ENCODE results near the gene ARAP1.

ARAP1 gene

DNA sequence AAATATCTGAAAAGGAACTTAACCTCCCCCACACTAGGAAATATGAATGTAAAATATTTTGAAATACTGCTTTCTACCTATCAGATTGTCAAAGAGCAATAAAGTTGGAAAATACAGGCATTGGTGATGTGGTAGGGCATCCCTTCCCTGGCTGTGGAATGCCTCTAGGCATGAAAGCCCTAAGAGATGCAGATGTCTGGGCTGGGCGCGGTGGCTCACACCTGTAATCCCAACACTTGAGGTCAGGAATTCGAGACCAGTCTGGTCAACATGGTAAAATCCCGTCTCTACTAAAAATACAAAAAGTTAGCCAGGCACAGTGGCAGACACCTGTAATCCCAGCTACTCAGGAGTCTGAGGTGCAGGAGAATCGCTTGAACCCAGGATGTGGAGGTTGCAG lies 22.0 kb downstream of the ARAP1 start:
- ChIA-PET POLR2A (interaction anchor here (0.6 kb wide), 1 partner anchor 516 kb away, joined by 5 read pairs; no protein-coding TSS in a partner anchor), CTCF (interaction anchor here (11.1 kb wide), 2 partner anchors 8 to 63 kb away, joined by 108 to 118 read pairs; partner anchors contain the start of gene STARD10)
- H3K9me3 ChIP-seq (ENCODE audit: control extremely low read depth in 1 of 5, control insufficient read depth in 4 of 5, insufficient read depth in 2 of 5, low read depth in 1 of 5, low read length in 4 of 5): peaks cover 0 to 5% (median 0%) of the 10 kb centered on the region in 5 experiments
- H3K27me3 ChIP-seq (replicated peaks in 2 of 5; ENCODE audit: control insufficient read depth in 4 of 5, insufficient read depth in 5 of 5, low read length in 4 of 5): no peaks in the 10 kb centered on the region
- H3K4me1 ChIP-seq (ENCODE audit: control extremely low read depth in 1 of 4, control insufficient read depth in 4 of 4, insufficient read depth in 4 of 4, low read length in 3 of 4): peaks cover 0 to 33% (median 6%) of the 10 kb centered on the region in 4 experiments
- H3K36me3 ChIP-seq (ENCODE audit: control insufficient read depth in 4 of 4, insufficient read depth in 4 of 4, low read length in 3 of 4): peaks cover 0 to 46% (median 10%) of the 10 kb centered on the region in 4 experiments
- no peak overlapping the region for H3K4me3 ChIP-seq (ENCODE audit: control insufficient read depth in 1 of 7, extremely low read depth in 1 of 7, insufficient read depth in 4 of 7, low read depth in 2 of 7, low read length in 6 of 7)
- H3K27ac ChIP-seq (ENCODE audit: insufficient read depth in 1 of 2, low read depth in 1 of 2, low read length in 2 of 2, poor library complexity in 1 of 2, severe bottlenecking in 2 of 2): no peak overlapping the region
- DNase-seq: no peak
- 90% methylated on average over 5 of the region's 5 CpGs for WGBS (ENCODE audit: insufficient coverage)

DNA sequence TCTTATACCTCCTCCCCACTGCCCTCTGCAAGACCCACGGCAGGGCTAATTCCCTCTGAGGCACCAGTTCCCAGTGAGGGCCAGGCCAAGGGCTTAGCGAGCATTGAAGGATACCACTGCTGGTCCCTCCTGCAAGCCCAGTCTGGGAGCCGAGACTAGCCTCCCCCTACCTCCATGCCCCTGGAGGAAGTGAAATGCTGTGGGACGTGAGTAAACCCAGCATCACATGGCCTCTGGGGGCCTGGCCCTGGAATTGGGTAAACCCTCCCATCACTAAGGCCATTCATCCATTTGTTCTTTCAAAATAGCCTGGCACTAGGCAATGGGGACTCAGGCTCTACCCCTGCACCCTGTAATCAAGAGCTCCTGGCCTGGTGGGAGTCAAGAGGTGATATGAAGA lies 24.7 kb downstream of the ARAP1 start:
- ChIA-PET POLR2A (no interaction called here), CTCF (interaction anchor here (0.6 to 11.1 kb wide), 16 partner anchors 9 to 454 kb away, joined by 3 to 118 read pairs (median 3); partner anchors contain the start of gene STARD10)
- 81% methylated on average over 2 of the region's 4 CpGs for WGBS (ENCODE audit: insufficient coverage)
- no peak for DNase-seq
- Histone ChIP-seq H3K36me3 (ENCODE audit: control insufficient read depth in 4 of 4, insufficient read depth in 4 of 4, low read length in 3 of 4) (peaks cover 0 to 60% (median 11%) of the 10 kb centered on the region in 4 experiments), H3K4me1 (ENCODE audit: control extremely low read depth in 1 of 4, control insufficient read depth in 4 of 4, insufficient read depth in 4 of 4, low read length in 3 of 4) (peaks cover 7 to 41% (median 17%) of the 10 kb centered on the region in 4 experiments), H3K4me3 (ENCODE audit: control insufficient read depth in 1 of 7, extremely low read depth in 1 of 7, insufficient read depth in 4 of 7, low read depth in 2 of 7, low read length in 6 of 7) (no peak overlapping the region), H3K27me3 (replicated peaks in 2 of 5; ENCODE audit: control insufficient read depth in 4 of 5, insufficient read depth in 5 of 5, low read length in 4 of 5) (no peaks in the 10 kb centered on the region), H3K27ac (ENCODE audit: insufficient read depth in 1 of 2, low read depth in 1 of 2, low read length in 2 of 2, poor library complexity in 1 of 2, severe bottlenecking in 2 of 2) (peak overlapping the region in 1 of 2 experiments; percentile 9), H3K9me3 (ENCODE audit: control extremely low read depth in 1 of 5, control insufficient read depth in 4 of 5, insufficient read depth in 2 of 5, low read depth in 1 of 5, low read length in 4 of 5) (peaks cover 0 to 5% (median 0%) of the 10 kb centered on the region in 5 experiments)

DNA sequence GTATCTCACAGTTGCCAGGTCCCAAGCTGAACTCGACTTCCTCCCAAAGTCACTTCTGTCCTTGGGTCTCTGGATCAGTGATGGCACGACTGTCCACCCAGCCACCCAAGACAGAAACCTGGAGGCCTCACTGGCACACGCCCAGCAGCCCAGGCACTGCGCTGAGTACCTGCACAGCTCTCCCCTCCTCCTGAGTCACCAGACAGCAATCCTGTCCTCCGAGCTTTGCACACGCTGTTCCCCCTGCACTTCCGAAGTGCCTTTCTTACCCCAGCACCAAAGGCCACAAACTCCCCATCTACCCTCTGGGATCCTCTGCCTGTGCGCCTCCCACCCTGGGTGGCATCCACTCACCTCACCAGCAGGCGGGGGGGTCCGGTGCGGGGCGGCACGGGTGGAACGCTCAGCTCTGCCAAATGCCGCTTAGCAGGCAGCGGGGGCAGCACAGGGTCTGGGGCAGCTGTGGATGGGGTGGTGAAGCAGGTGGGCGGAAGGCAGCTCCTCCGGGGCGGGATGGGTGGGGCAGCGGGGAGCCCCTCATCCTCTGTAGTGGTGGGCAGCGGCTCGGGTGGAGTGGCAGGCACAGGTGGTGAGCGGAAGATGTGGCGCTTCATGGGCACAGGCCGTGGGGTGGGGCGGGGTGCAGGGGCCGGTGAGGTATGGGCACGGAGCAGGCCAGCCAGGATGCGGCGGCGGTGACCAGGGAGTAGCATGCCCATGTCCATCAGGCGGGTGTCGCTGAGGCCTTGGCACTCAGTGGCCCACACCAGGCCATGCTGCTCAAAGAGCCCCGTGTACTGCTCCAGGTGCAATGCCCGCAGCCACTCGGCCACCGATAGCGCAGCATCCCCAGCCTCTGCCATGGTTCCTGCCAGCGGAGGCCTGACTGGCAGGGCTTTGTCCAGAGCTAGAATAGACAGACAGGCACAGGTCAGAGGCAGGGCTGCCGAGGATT lies 25.7 kb downstream of the ARAP1 start:
- peaks cover 7 to 50% (median 25%) of the 10 kb centered on the region in 4 experiments for H3K4me1 ChIP-seq (ENCODE audit: control extremely low read depth in 1 of 4, control insufficient read depth in 4 of 4, insufficient read depth in 4 of 4, low read length in 3 of 4)
- no peak overlapping the region for H3K4me3 ChIP-seq (ENCODE audit: control insufficient read depth in 1 of 7, extremely low read depth in 1 of 7, insufficient read depth in 4 of 7, low read depth in 2 of 7, low read length in 6 of 7)
- peaks cover 0 to 50% (median 9%) of the 10 kb centered on the region in 4 experiments for H3K36me3 ChIP-seq (ENCODE audit: control insufficient read depth in 4 of 4, insufficient read depth in 4 of 4, low read length in 3 of 4)
- no peak for DNase-seq
- 96% methylated on average over 24 of the region's 40 CpGs for WGBS (ENCODE audit: insufficient coverage)
- H3K9me3 ChIP-seq (ENCODE audit: control extremely low read depth in 1 of 5, control insufficient read depth in 4 of 5, insufficient read depth in 2 of 5, low read depth in 1 of 5, low read length in 4 of 5): peaks cover 0 to 5% (median 0%) of the 10 kb centered on the region in 5 experiments
- no peaks in the 10 kb centered on the region for H3K27me3 ChIP-seq (replicated peaks in 2 of 5; ENCODE audit: control insufficient read depth in 4 of 5, insufficient read depth in 5 of 5, low read length in 4 of 5)
- POLR2A ChIA-PET: interaction anchor here (2.1 kb wide), 1 partner anchor 89 kb away, joined by 12 read pairs; the partner anchor contains the start of gene ATG16L2
- CTCF ChIA-PET: interaction anchor here (0.8 to 11.1 kb wide), 18 partner anchors 12 to 452 kb away, joined by 3 to 118 read pairs (median 4); partner anchors contain the start of gene STARD10
- peak overlapping the region in 1 of 2 experiments; percentile 9 for H3K27ac ChIP-seq (ENCODE audit: insufficient read depth in 1 of 2, low read depth in 1 of 2, low read length in 2 of 2, poor library complexity in 1 of 2, severe bottlenecking in 2 of 2)

GRCh38 chr11:72725724-72726028 lies 26.5 kb downstream of the ARAP1 start:
- H3K27me3 ChIP-seq (replicated peaks in 2 of 5; ENCODE audit: control insufficient read depth in 4 of 5, insufficient read depth in 5 of 5, low read length in 4 of 5): no peaks in the 10 kb centered on the region
- ChIA-PET CTCF (interaction anchor here (0.6 to 11.1 kb wide), 33 partner anchors 9 to 452 kb away, joined by 3 to 118 read pairs (median 5); partner anchors contain the start of genes ARAP1, ATG16L2 and STARD10), POLR2A (interaction anchor here (0.6 to 2.1 kb wide), 8 partner anchors 9 to 1253 kb away, joined by 3 to 12 read pairs (median 4); partner anchors contain the start of genes ATG16L2 and STARD10)
- DNase-seq: no peak
- peaks cover 12 to 59% (median 34%) of the 10 kb centered on the region in 4 experiments for H3K4me1 ChIP-seq (ENCODE audit: control extremely low read depth in 1 of 4, control insufficient read depth in 4 of 4, insufficient read depth in 4 of 4, low read length in 3 of 4)
- WGBS (ENCODE audit: insufficient coverage): 100% methylated on average over 1 of the region's 4 CpGs
- peak overlapping the region in 1 of 2 experiments; percentile 57 for H3K27ac ChIP-seq (ENCODE audit: insufficient read depth in 1 of 2, low read depth in 1 of 2, low read length in 2 of 2, poor library complexity in 1 of 2, severe bottlenecking in 2 of 2)
- H3K9me3 ChIP-seq (ENCODE audit: control extremely low read depth in 1 of 5, control insufficient read depth in 4 of 5, insufficient read depth in 2 of 5, low read depth in 1 of 5, low read length in 4 of 5): no peaks in the 10 kb centered on the region
- H3K4me3 ChIP-seq (ENCODE audit: control insufficient read depth in 1 of 7, extremely low read depth in 1 of 7, insufficient read depth in 4 of 7, low read depth in 2 of 7, low read length in 6 of 7): peak overlapping the region in 1 of 7 experiments; percentile 1
- peaks cover 0 to 43% (median 7%) of the 10 kb centered on the region in 4 experiments for H3K36me3 ChIP-seq (ENCODE audit: control insufficient read depth in 4 of 4, insufficient read depth in 4 of 4, low read length in 3 of 4)

- Histone ChIP-seq H3K36me3 (ENCODE audit: control insufficient read depth in 4 of 4, insufficient read depth in 4 of 4, low read length in 3 of 4) (peaks cover 0 to 46% (median 7%) of the 10 kb centered on the region in 4 experiments), H3K27me3 (replicated peaks in 2 of 5; ENCODE audit: control insufficient read depth in 4 of 5, insufficient read depth in 5 of 5, low read length in 4 of 5) (no peaks in the 10 kb centered on the region), H3K4me3 (ENCODE audit: control insufficient read depth in 1 of 7, extremely low read depth in 1 of 7, insufficient read depth in 4 of 7, low read depth in 2 of 7, low read length in 6 of 7) (peak overlapping the region in 1 of 7 experiments; percentile 1), H3K27ac (ENCODE audit: insufficient read depth in 1 of 2, low read depth in 1 of 2, low read length in 2 of 2, poor library complexity in 1 of 2, severe bottlenecking in 2 of 2) (peak overlapping the region in 1 of 2 experiments; percentile 57), H3K9me3 (ENCODE audit: control extremely low read depth in 1 of 5, control insufficient read depth in 4 of 5, insufficient read depth in 2 of 5, low read depth in 1 of 5, low read length in 4 of 5) (no peaks in the 10 kb centered on the region), H3K4me1 (ENCODE audit: control extremely low read depth in 1 of 4, control insufficient read depth in 4 of 4, insufficient read depth in 4 of 4, low read length in 3 of 4) (peaks cover 16 to 62% (median 40%) of the 10 kb centered on the region in 4 experiments)
- POLR2A ChIA-PET: interaction anchor here (0.6 to 2.1 kb wide), 9 partner anchors 9 to 1254 kb away, joined by 3 to 12 read pairs (median 4); partner anchors contain the start of genes ATG16L2 and STARD10
- CTCF ChIA-PET: interaction anchor here (0.6 to 11.1 kb wide), 35 partner anchors 9 to 489 kb away, joined by 3 to 118 read pairs (median 5); partner anchors contain the start of genes ARAP1, ATG16L2 and STARD10
- DNase-seq: peak; percentile 92 to 96 (median 93)
- 62% methylated on average over 9 of the region's 9 CpGs for WGBS (ENCODE audit: insufficient coverage)
Measured at GRCh38 chr11:72724851-72725723, 27.1 kb downstream of the ARAP1 start.

DNA sequence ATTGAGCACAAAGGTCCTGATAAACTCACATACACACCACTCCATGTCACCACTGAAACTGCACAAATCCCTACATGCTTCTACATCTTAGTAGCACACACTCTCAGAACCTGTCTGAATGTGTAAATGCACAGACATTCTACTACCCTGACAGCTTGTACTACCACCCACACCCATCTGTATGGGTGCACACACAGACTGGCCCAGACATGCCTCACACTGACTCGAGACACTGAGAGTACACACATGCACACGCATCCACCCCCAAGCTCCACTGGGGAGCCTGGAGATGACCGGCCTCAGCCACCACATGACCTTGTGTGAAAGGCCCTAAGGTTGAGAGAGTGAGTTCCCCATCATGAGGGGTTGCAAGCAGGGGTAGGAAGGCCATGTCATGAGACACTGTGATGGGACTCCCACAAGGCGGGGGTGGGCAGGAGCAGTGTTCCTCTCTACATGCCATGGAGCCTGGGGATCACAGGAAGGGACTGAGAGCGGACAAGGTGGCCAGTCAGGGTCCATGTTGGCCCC lies 28.1 kb downstream of the ARAP1 start:
- Histone ChIP-seq H3K9me3 (ENCODE audit: control extremely low read depth in 1 of 5, control insufficient read depth in 4 of 5, insufficient read depth in 2 of 5, low read depth in 1 of 5, low read length in 4 of 5) (no peaks in the 10 kb centered on the region), H3K4me1 (ENCODE audit: control extremely low read depth in 1 of 4, control insufficient read depth in 4 of 4, insufficient read depth in 4 of 4, low read length in 3 of 4) (peaks cover 19 to 69% (median 50%) of the 10 kb centered on the region in 4 experiments), H3K27ac (ENCODE audit: insufficient read depth in 1 of 2, low read depth in 1 of 2, low read length in 2 of 2, poor library complexity in 1 of 2, severe bottlenecking in 2 of 2) (no peak overlapping the region), H3K27me3 (replicated peaks in 2 of 5; ENCODE audit: control insufficient read depth in 4 of 5, insufficient read depth in 5 of 5, low read length in 4 of 5) (no peaks in the 10 kb centered on the region), H3K36me3 (ENCODE audit: control insufficient read depth in 4 of 4, insufficient read depth in 4 of 4, low read length in 3 of 4) (peaks cover 0 to 48% (median 7%) of the 10 kb centered on the region in 4 experiments), H3K4me3 (ENCODE audit: control insufficient read depth in 1 of 7, extremely low read depth in 1 of 7, insufficient read depth in 4 of 7, low read depth in 2 of 7, low read length in 6 of 7) (no peak overlapping the region)
- 92% methylated on average over 5 of the region's 5 CpGs for WGBS (ENCODE audit: insufficient coverage)
- no peak for DNase-seq
- POLR2A ChIA-PET: interaction anchor here (0.6 to 2.1 kb wide), 2 partner anchors 73 to 91 kb away, joined by 6 to 12 read pairs; partner anchors contain the start of gene ATG16L2
- CTCF ChIA-PET: interaction anchor here (0.7 to 11.1 kb wide), 15 partner anchors 8 to 453 kb away, joined by 3 to 118 read pairs (median 7); partner anchors contain the start of genes ATG16L2 and STARD10

All from common myeloid progenitor, CD34-positive (primary cell).